ENCODE data around the gene TRPM1.

DNA sequence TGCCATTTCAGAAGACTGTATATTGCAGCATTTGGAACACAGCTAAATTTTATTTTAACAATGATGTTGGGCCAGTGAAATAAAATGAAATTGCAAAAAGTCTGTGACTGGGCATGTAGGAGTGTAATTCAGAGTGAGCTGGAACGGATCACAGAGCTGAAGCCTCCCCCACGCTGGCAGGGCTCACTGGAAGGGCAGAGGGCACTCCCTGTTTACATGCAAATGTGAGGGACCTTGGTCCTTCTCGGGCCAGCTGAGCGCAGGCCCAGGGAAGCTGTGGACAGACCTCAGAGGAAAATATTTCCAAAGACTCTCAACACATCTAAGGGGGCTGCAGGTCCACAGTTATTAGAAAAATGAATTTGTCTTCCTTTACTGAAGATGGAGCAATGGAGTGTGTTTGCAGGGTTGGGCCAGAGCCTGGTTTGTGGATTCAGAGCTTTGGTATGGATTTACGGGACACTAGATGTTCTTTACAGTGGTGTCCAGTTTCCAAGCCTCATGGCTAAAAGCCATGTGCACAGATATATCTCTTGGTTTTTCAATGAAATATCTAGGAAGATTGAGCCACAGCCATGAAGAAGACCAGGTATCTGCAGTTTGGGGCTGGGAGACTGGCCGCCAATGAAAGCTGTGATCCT, 32.0 kb downstream of the TRPM1 start:
- no peak for TF ChIP-seq PRDM1 (tag by site-specific recombination; IDR thresholded peaks at IDR 0.05)
- TF ChIP-seq ZFP69B (tag by site-specific recombination; IDR thresholded peaks at IDR 0.05) = no peak
- TF ChIP-seq ZNF121 (tag by site-specific recombination; IDR thresholded peaks at IDR 0.05) = no peak
- no peak for TF ChIP-seq BCL11B (tag by site-specific recombination; IDR thresholded peaks at IDR 0.05; ENCODE audit: low read depth)
- TF ChIP-seq, protein P1, sequence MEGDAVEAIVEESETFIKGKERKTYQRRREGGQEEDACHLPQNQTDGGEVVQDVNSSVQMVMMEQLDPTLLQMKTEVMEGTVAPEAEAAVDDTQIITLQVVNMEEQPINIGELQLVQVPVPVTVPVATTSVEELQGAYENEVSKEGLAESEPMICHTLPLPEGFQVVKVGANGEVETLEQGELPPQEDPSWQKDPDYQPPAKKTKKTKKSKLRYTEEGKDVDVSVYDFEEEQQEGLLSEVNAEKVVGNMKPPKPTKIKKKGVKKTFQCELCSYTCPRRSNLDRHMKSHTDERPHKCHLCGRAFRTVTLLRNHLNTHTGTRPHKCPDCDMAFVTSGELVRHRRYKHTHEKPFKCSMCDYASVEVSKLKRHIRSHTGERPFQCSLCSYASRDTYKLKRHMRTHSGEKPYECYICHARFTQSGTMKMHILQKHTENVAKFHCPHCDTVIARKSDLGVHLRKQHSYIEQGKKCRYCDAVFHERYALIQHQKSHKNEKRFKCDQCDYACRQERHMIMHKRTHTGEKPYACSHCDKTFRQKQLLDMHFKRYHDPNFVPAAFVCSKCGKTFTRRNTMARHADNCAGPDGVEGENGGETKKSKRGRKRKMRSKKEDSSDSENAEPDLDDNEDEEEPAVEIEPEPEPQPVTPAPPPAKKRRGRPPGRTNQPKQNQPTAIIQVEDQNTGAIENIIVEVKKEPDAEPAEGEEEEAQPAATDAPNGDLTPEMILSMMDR (tag by site-specific recombination; IDR thresholded peaks at IDR 0.05) = no peak
- no peak for TF ChIP-seq ZNF366 (tag by site-specific recombination; conservative IDR thresholded peaks at IDR 0.05)
